ENCODE data around the gene TMIGD1.

GRCh38 chr17:30299000-30299399, 34.9 kb downstream of the TMIGD1 start:
- TF ChIP-seq CTCF (IDR thresholded peaks at IDR 0.05 in 2 of 3, conservative IDR thresholded peaks at IDR 0.05 in 1 of 3; ENCODE audit: borderline replicate concordance in 1 of 3, insufficient read depth in 1 of 3, low read depth in 2 of 3, low read length in 2 of 3) (peak; percentile 35 to 54 (median 48); a peak in 4 of 6 replicates), POLR2AphosphoS5 (IDR thresholded peaks at IDR 0.05; ENCODE audit: low read depth, low read length) (no peak), CEBPB (IDR thresholded peaks at IDR 0.05; ENCODE audit: low read depth) (no peak), CBX3 (IDR thresholded peaks at IDR 0.05; ENCODE audit: low read depth) (no peak), POLR2A (IDR thresholded peaks at IDR 0.05; ENCODE audit: borderline replicate concordance, extremely low read depth, insufficient read depth, insufficient read length) (no peak), EZH2 (IDR thresholded peaks at IDR 0.05) (no peak), EGR1 (IDR thresholded peaks at IDR 0.05; ENCODE audit: low read depth) (no peak)
